Fibroblast of lung (primary cell): ENCODE measurements around the gene SNX15.
"Not testable (repeated sequence)": the region's sequence is repeated elsewhere in the genome, so short reads cannot be mapped to it uniquely, and the experiment has no call there.

Experiments
- CTCF ChIP-seq, 2 donors: IDR thresholded peaks in 1 of 2; conservative IDR thresholded peaks in 1 of 2; 1 replicate in 1 of 2; 2 replicates in 1 of 2; pipeline ENCODE4 v1.5.1; 2011 to 2012; ENCODE audit warnings: low read length in 2 of 2, control low read depth in 1 of 2, inconsistent platforms in 1 of 2, low read depth in 1 of 2, mild to moderate bottlenecking in 1 of 2
- EZH2 ChIP-seq: IDR thresholded peaks from 2 replicates; pipeline ENCODE4 v1.5.1; 2012; ENCODE audit warnings: low read length, control low read depth, mild to moderate bottlenecking; ENCODE audit errors: missing control alignments

- not testable (repeated sequence) for TF ChIP-seq CTCF (conservative IDR thresholded peaks at IDR 0.05 in 1 of 2, IDR thresholded peaks at IDR 0.05 in 1 of 2; ENCODE audit: low read depth in 1 of 2, low read length in 2 of 2); EZH2
These were observed 3.7 kb upstream of the SNX15 start for GRCh38 chr11:65023502-65023901.
